ENCODE data around the gene RAB30. TPM values are rescaled to one million over a fixed set of nuclear protein-coding genes. Genes with fewer than 3 reads are reported as not detected.
A peak's percentile ranks its signal among the peaks of the same experiment; 100 is the strongest.

The RAB30 gene
- total RNA-seq, 2 donors from 2014 or later, result 12.1 to 19.0 TPM

GRCh38 chr11:83044958-83045712 lies 26.6 kb downstream of the RAB30 start:
- no peaks in the 10 kb centered on the region for H3K9me3 ChIP-seq
- no peak overlapping the region for H3K27ac ChIP-seq
- H3K4me1 ChIP-seq, result peaks cover 0 to 45% of the 10 kb centered on the region in 2 donors
- TF ChIP-seq CTCF (IDR thresholded peaks at IDR 0.05), result no peak
- H3K27me3 ChIP-seq, result no peaks in the 10 kb centered on the region
- no peaks in the 10 kb centered on the region for H3K36me3 ChIP-seq
- DNase-seq (ENCODE audit: low spot score), result no peak
- H3K4me3 ChIP-seq, result no peak overlapping the region

GRCh38 chr11:83042964-83043711 lies 28.6 kb downstream of the RAB30 start:
- H3K4me3 ChIP-seq, result no peak overlapping the region
- no peak for TF ChIP-seq CTCF (IDR thresholded peaks at IDR 0.05)
- peaks cover 0 to 42% of the 10 kb centered on the region in 2 donors for H3K4me1 ChIP-seq
- no peaks in the 10 kb centered on the region for H3K36me3 ChIP-seq
- H3K9me3 ChIP-seq, result no peaks in the 10 kb centered on the region
- H3K27me3 ChIP-seq, result no peaks in the 10 kb centered on the region
- DNase-seq (ENCODE audit: low spot score), result no peak
- H3K27ac ChIP-seq, result peak overlapping the region in 1 of 2 donors; percentile 27

- no peak overlapping the region for H3K4me3 ChIP-seq
- no peak for TF ChIP-seq CTCF (IDR thresholded peaks at IDR 0.05)
- no peaks in the 10 kb centered on the region for H3K27me3 ChIP-seq
- no peak for DNase-seq (ENCODE audit: low spot score)
- H3K27ac ChIP-seq, result no peak overlapping the region
- no peaks in the 10 kb centered on the region for H3K36me3 ChIP-seq
- H3K4me1 ChIP-seq, result peaks cover 0 to 40% of the 10 kb centered on the region in 2 donors
- no peaks in the 10 kb centered on the region for H3K9me3 ChIP-seq
These were observed 30.6 kb downstream of the RAB30 start for GRCh38 chr11:83041126-83041525.

GRCh38 chr11:83039566-83039965 lies 32.1 kb downstream of the RAB30 start:
- DNase-seq (ENCODE audit: low spot score), result no peak
- H3K4me1 ChIP-seq, result peaks cover 0 to 44% of the 10 kb centered on the region in 2 donors
- no peaks in the 10 kb centered on the region for H3K36me3 ChIP-seq
- TF ChIP-seq CTCF (IDR thresholded peaks at IDR 0.05), result no peak
- H3K4me3 ChIP-seq, result no peak overlapping the region
- no peak overlapping the region for H3K27ac ChIP-seq
- H3K27me3 ChIP-seq, result no peaks in the 10 kb centered on the region
- no peaks in the 10 kb centered on the region for H3K9me3 ChIP-seq

GRCh38 chr11:83037877-83038276 lies 33.8 kb downstream of the RAB30 start:
- Histone ChIP-seq H3K4me1 (peaks cover 0 to 54% of the 10 kb centered on the region in 2 donors), H3K36me3 (no peaks in the 10 kb centered on the region), H3K27ac (no peak overlapping the region), H3K27me3 (no peaks in the 10 kb centered on the region), H3K9me3 (no peaks in the 10 kb centered on the region), H3K4me3 (no peak overlapping the region)
- no peak for TF ChIP-seq CTCF (IDR thresholded peaks at IDR 0.05)
- DNase-seq (ENCODE audit: low spot score), result no peak
